NCI-H2196 (cell line): ENCODE measurements around the gene MLLT3.

Experiments used
- DNase-seq: peaks from one replicate; lab custom pipeline; 2025; ENCODE audit not compliant: unreplicated experiment; lab: John Stamatoyannopoulos, UW

MLLT3 gene

GRCh38 chr9:20559231-20559890 lies 62.9 kb downstream of the MLLT3 start:
- no peak for DNase-seq

- no peak for DNase-seq
Observed at GRCh38 chr9:20558566-20559016, 63.7 kb downstream of the MLLT3 start.

GRCh38 chr9:20557890-20558565 lies 64.3 kb downstream of the MLLT3 start:
- DNase-seq: no peak

GRCh38 chr9:20557285-20557684 lies 65.0 kb downstream of the MLLT3 start:
- no peak for DNase-seq

- no peak for DNase-seq
Observed at GRCh38 chr9:20553558-20554149, 68.6 kb downstream of the MLLT3 start.

- DNase-seq: no peak
Observed at GRCh38 chr9:20552874-20553557, 69.3 kb downstream of the MLLT3 start.

GRCh38 chr9:20551835-20552234 lies 70.5 kb downstream of the MLLT3 start:
- no peak for DNase-seq

GRCh38 chr9:20551236-20551635 lies 71.1 kb downstream of the MLLT3 start:
- DNase-seq: no peak

GRCh38 chr9:20550326-20550725 lies 72.0 kb downstream of the MLLT3 start:
- no peak for DNase-seq

GRCh38 chr9:20549053-20549452 lies 73.2 kb downstream of the MLLT3 start:
- no peak for DNase-seq

- DNase-seq: no peak
Observed at GRCh38 chr9:20545023-20545622, 77.2 kb downstream of the MLLT3 start.

- no peak for DNase-seq
Observed at GRCh38 chr9:20540169-20540863, 82.0 kb downstream of the MLLT3 start.

GRCh38 chr9:20538956-20539355 lies 83.3 kb downstream of the MLLT3 start:
- no peak for DNase-seq

GRCh38 chr9:20538092-20538491 lies 84.2 kb downstream of the MLLT3 start:
- no peak for DNase-seq

GRCh38 chr9:20537294-20537693 lies 85.0 kb downstream of the MLLT3 start:
- DNase-seq: no peak

GRCh38 chr9:20532584-20532983 lies 89.7 kb downstream of the MLLT3 start:
- no peak for DNase-seq

GRCh38 chr9:20529837-20530236 lies 92.5 kb downstream of the MLLT3 start:
- no peak for DNase-seq

GRCh38 chr9:20528253-20528652 lies 94.0 kb downstream of the MLLT3 start:
- no peak for DNase-seq

GRCh38 chr9:20526500-20527319 lies 95.6 kb downstream of the MLLT3 start:
- DNase-seq: no peak

GRCh38 chr9:20524776-20525175 lies 97.5 kb downstream of the MLLT3 start:
- DNase-seq: no peak
